NCI-H524 treated with DMSO at 0.1 percent for 48 hours (cell line): Measurements from ENCODE around the gene ZNF136.
A peak's percentile ranks its signal among the peaks of the same experiment; 100 is the strongest.

Experiments
- DNase-seq: peaks from one replicate; lab custom pipeline; 2025; lab: John Stamatoyannopoulos, UW

Gene ZNF136

GRCh38 chr19:12194827-12195731, 32.2 kb downstream of the ZNF136 start:
- peak; percentile 16 for DNase-seq

GRCh38 chr19:12198136-12198535, 35.2 kb downstream of the ZNF136 start:
- DNase-seq, result no peak

GRCh38 chr19:12199757-12200419, 37.0 kb downstream of the ZNF136 start:
- DNase-seq, result no peak

- no peak for DNase-seq
Measured at GRCh38 chr19:12202250-12202649, 39.4 kb downstream of the ZNF136 start.

- no peak for DNase-seq
Measured at GRCh38 chr19:12205296-12205695, 42.4 kb downstream of the ZNF136 start.

- no peak for DNase-seq
Measured at GRCh38 chr19:12208221-12208620, 45.3 kb downstream of the ZNF136 start.

GRCh38 chr19:12217332-12217731, 54.4 kb downstream of the ZNF136 start:
- DNase-seq, result no peak

GRCh38 chr19:12222980-12223630, 60.2 kb downstream of the ZNF136 start:
- DNase-seq, result no peak

- DNase-seq, result no peak
Measured at GRCh38 chr19:12224676-12225075, 61.8 kb downstream of the ZNF136 start.

GRCh38 chr19:12229990-12230389, 67.1 kb downstream of the ZNF136 start:
- no peak for DNase-seq

- DNase-seq, result no peak
Measured at GRCh38 chr19:12230751-12231733, 68.1 kb downstream of the ZNF136 start.

- no peak for DNase-seq
Measured at GRCh38 chr19:12232961-12233360, 70.1 kb downstream of the ZNF136 start.

- DNase-seq, result no peak
Measured at GRCh38 chr19:12237143-12237839, 74.4 kb downstream of the ZNF136 start.
